Tibial artery (tissue), 4 donors: ENCODE measurements around the gene STARD13.

Experiments used
- DNase-seq, 2 donors: peaks; one replicate each; pipeline ENCODE4 v3.0.0-alpha.2; 2019
- H3K27ac ChIP-seq, 2 donors: fragments of 200-600 bp; sonication (generic) in 1 of 2; 1 replicate in 1 of 2; 2 replicates in 1 of 2; pipeline ENCODE4 v1.5.1; 2018 to 2019; ENCODE audit warnings: mild to moderate bottlenecking in 1 of 2
- H3K27me3 ChIP-seq, 2 donors: fragments of 200-600 bp; sonication (generic) in 1 of 2; one replicate each; pipeline versions ENCODE4 v1.5.1 to v1.6.0; 2016 to 2019
- H3K36me3 ChIP-seq, 3 donors: fragments of 200-600 bp; sonication (generic) in 2 of 3; one replicate each; pipeline ENCODE4 v1.5.1; 2016 to 2019; ENCODE audit warnings: mild to moderate bottlenecking in 2 of 3
- H3K4me1 ChIP-seq, 4 donors: fragments of 200-600 bp; sonication (generic) in 2 of 4; 1 replicate in 3 of 4; 2 replicates in 1 of 4; pipeline ENCODE4 v1.5.1; 2016 to 2019
- H3K4me3 ChIP-seq, 2 donors: fragments of 200-600 bp; sonication (generic) in 1 of 2; 1 replicate in 1 of 2; 2 replicates in 1 of 2; pipeline ENCODE4 v1.5.1; 2018 to 2019; ENCODE audit warnings: mild to moderate bottlenecking in 2 of 2
- H3K9me3 ChIP-seq, 3 donors: fragments of 200-600 bp; sonication (generic) in 1 of 3; one replicate each; pipeline ENCODE4 v1.5.1; 2016 to 2019
- CTCF ChIP-seq, 2 experiments: fragments of 200-600 bp in 1 of 2; fragments of 450-650 bp in 1 of 2; IDR thresholded peaks; one replicate each; pipeline ENCODE4 v1.5.1; 2017 to 2019; ENCODE audit warnings: antibody characterized with exemption in 2 of 2, mild to moderate bottlenecking in 1 of 2, moderate library complexity in 1 of 2
- intact Hi-C: fragments of 100-400 bp; cut with DNase I; formaldehyde crosslinking; loops from one replicate; pipeline ENCODE4 v1.15.0; 2023; ENCODE audit warnings: low total_unique reads

The STARD13 gene

GRCh38 chr13:33263484-33263883, 22.1 kb downstream of the STARD13 start:
- no peaks in the 10 kb centered on the region for H3K27me3 ChIP-seq
- TF ChIP-seq CTCF (IDR thresholded peaks at IDR 0.05), result no peak
- no peaks in the 10 kb centered on the region for H3K36me3 ChIP-seq
- H3K4me1 ChIP-seq, result peaks cover 0 to 56% (median 28%) of the 10 kb centered on the region in 4 donors
- no peaks in the 10 kb centered on the region for H3K9me3 ChIP-seq
- intact Hi-C loops, result no loop called here
- no peak overlapping the region for H3K27ac ChIP-seq
- no peak for DNase-seq
- H3K4me3 ChIP-seq, result no peak overlapping the region

GRCh38 chr13:33262997-33263396, 22.6 kb downstream of the STARD13 start:
- H3K4me3 ChIP-seq, result no peak overlapping the region
- H3K27me3 ChIP-seq, result no peaks in the 10 kb centered on the region
- DNase-seq, result no peak
- H3K27ac ChIP-seq, result no peak overlapping the region
- TF ChIP-seq CTCF (IDR thresholded peaks at IDR 0.05), result no peak
- no peaks in the 10 kb centered on the region for H3K9me3 ChIP-seq
- intact Hi-C loops, result no loop called here
- H3K36me3 ChIP-seq, result no peaks in the 10 kb centered on the region
- H3K4me1 ChIP-seq, result peaks cover 0 to 60% (median 32%) of the 10 kb centered on the region in 4 donors

- peak overlapping the region in 1 of 2 donors; percentile 50 for H3K27ac ChIP-seq
- no peak for DNase-seq
- intact Hi-C loops, result no loop called here
- H3K9me3 ChIP-seq, result no peaks in the 10 kb centered on the region
- no peak overlapping the region for H3K4me3 ChIP-seq
- no peaks in the 10 kb centered on the region for H3K27me3 ChIP-seq
- H3K4me1 ChIP-seq, result peaks cover 0 to 64% (median 33%) of the 10 kb centered on the region in 4 donors
- no peak for TF ChIP-seq CTCF (IDR thresholded peaks at IDR 0.05)
- no peaks in the 10 kb centered on the region for H3K36me3 ChIP-seq
Observed at GRCh38 chr13:33262594-33262993, 23.0 kb downstream of the STARD13 start.

- H3K27ac ChIP-seq, result peak overlapping the region; percentile 21 to 50
- intact Hi-C loops, result no loop called here
- no peak overlapping the region for H3K4me3 ChIP-seq
- peaks cover 0 to 65% (median 33%) of the 10 kb centered on the region in 4 donors for H3K4me1 ChIP-seq
- H3K9me3 ChIP-seq, result no peaks in the 10 kb centered on the region
- DNase-seq, result no peak
- H3K36me3 ChIP-seq, result no peaks in the 10 kb centered on the region
- TF ChIP-seq CTCF (IDR thresholded peaks at IDR 0.05), result no peak
- no peaks in the 10 kb centered on the region for H3K27me3 ChIP-seq
Observed at GRCh38 chr13:33262062-33262487, 23.5 kb downstream of the STARD13 start.

- Histone ChIP-seq H3K27ac (peak overlapping the region; percentile 21 to 50), H3K4me3 (no peak overlapping the region)
Observed at GRCh38 chr13:33261387-33262061, 24.0 kb downstream of the STARD13 start.

More at GRCh38 chr13:33261387-33262061, 24.0 kb downstream of the STARD13 start:
- H3K36me3 ChIP-seq, result no peaks in the 10 kb centered on the region
- no peak for TF ChIP-seq CTCF (IDR thresholded peaks at IDR 0.05)
- H3K27me3 ChIP-seq, result no peaks in the 10 kb centered on the region
- intact Hi-C loops, result no loop called here
- DNase-seq, result no peak
- H3K4me1 ChIP-seq, result peaks cover 0 to 65% (median 35%) of the 10 kb centered on the region in 4 donors
- no peaks in the 10 kb centered on the region for H3K9me3 ChIP-seq
